ENCODE data around the gene AKAP13.
"Not testable (repeated sequence)": the region's sequence is repeated elsewhere in the genome, so short reads cannot be mapped to it uniquely, and the experiment has no call there.

The AKAP13 gene

GRCh38 chr15:85636351-85636750, 255.9 kb downstream of the AKAP13 start:
- no peak for FAIRE-seq

- FAIRE-seq = no peak
Observed at GRCh38 chr15:85639752-85640381, 259.5 kb downstream of the AKAP13 start.

- FAIRE-seq = no peak
Observed at GRCh38 chr15:85642065-85642692, 261.8 kb downstream of the AKAP13 start.

- no peak for FAIRE-seq
Observed at GRCh38 chr15:85642693-85643066, 262.3 kb downstream of the AKAP13 start.

GRCh38 chr15:85646538-85647091, 266.2 kb downstream of the AKAP13 start:
- no peak for FAIRE-seq

- no peak for FAIRE-seq
Observed at GRCh38 chr15:85649372-85649771, 269.0 kb downstream of the AKAP13 start.

GRCh38 chr15:85651548-85651947, 271.1 kb downstream of the AKAP13 start:
- FAIRE-seq = no peak

GRCh38 chr15:85652457-85652856, 272.1 kb downstream of the AKAP13 start:
- FAIRE-seq = no peak

- no peak for FAIRE-seq
Observed at GRCh38 chr15:85657132-85657531, 276.7 kb downstream of the AKAP13 start.

- FAIRE-seq = no peak
Observed at GRCh38 chr15:85658816-85659215, 278.4 kb downstream of the AKAP13 start.

- FAIRE-seq = no peak
Observed at GRCh38 chr15:85661859-85662258, 281.5 kb downstream of the AKAP13 start.

GRCh38 chr15:85665677-85666076, 285.3 kb downstream of the AKAP13 start:
- not testable (repeated sequence) for FAIRE-seq

GRCh38 chr15:85667491-85668424, 287.4 kb downstream of the AKAP13 start:
- peak; percentile 18 for FAIRE-seq

GRCh38 chr15:85671156-85671555, 290.8 kb downstream of the AKAP13 start:
- FAIRE-seq = no peak

GRCh38 chr15:85672332-85673084, 292.1 kb downstream of the AKAP13 start:
- no peak for FAIRE-seq

GRCh38 chr15:85673326-85673725, 292.9 kb downstream of the AKAP13 start:
- no peak for FAIRE-seq

GRCh38 chr15:85676342-85677098, 296.1 kb downstream of the AKAP13 start:
- no peak for FAIRE-seq

GRCh38 chr15:85679231-85679630, 298.8 kb downstream of the AKAP13 start:
- FAIRE-seq = no peak

- FAIRE-seq = no peak
Observed at GRCh38 chr15:85681386-85681785, 301.0 kb downstream of the AKAP13 start.

GRCh38 chr15:85684174-85684710, 303.8 kb downstream of the AKAP13 start:
- no peak for FAIRE-seq

- FAIRE-seq = no peak
Observed at GRCh38 chr15:85685356-85685755, 305.0 kb downstream of the AKAP13 start.

Data from colon (tissue), 2 donors.